ENCODE results near the gene PI16.

GRCh38 chr6:36933519-36933918 lies 21.0 kb upstream of the PI16 start:
- TF ChIP-seq CTCF (IDR thresholded peaks at IDR 0.05) (no peak), POLR2AphosphoS5 (IDR thresholded peaks at IDR 0.05) (no peak)
